HepG2 (cell line): ENCODE results near the gene TUNAR. TPM values are rescaled to one million over a fixed set of nuclear protein-coding genes. Genes with fewer than 3 reads are reported as not detected.

Experiments used
- GATA4 ChIP-seq: sonication (generic); IDR thresholded peaks from 2 replicates; pipeline ENCODE4 v1.6.1; 2016; ENCODE audit warnings: antibody characterized with exemption, low read depth, borderline replicate concordance
- KDM3A ChIP-seq: IDR thresholded peaks from 2 replicates; pipeline ENCODE4 v1.6.1; 2018; ENCODE audit warnings: low read depth, missing compliant biosample characterization
- ZNF232 ChIP-seq: sonication (generic); formaldehyde crosslinking; IDR thresholded peaks from 2 replicates; pipeline ENCODE4 v1.4.0; 2020; ENCODE audit warnings: missing genetic modification reagents, borderline replicate concordance
- ZSCAN5A ChIP-seq: sonication (generic); formaldehyde crosslinking; IDR thresholded peaks from 2 replicates; pipeline ENCODE4 v1.8.0; 2022; ENCODE audit warnings: mild to moderate bottlenecking, missing genetic modification reagents, borderline replicate concordance
- polyA plus RNA-seq, 8 experiments: library from polyadenylated mRNA; depleted of rRNA in 3 of 8; stranded (reverse) in 7 of 8; unstranded in 1 of 8; fragments of >200 nt; fragmentation: Illumina TruSeq in 4 of 8; extraction: Trizol in 4 of 8; gene quantifications; 2 replicates each; pipeline versions ENCODE4 v1.2.1 to v1.2.3, GENCODE V29; 2011 to 2016; ENCODE audit warnings: low read depth in 4 of 8, missing spikeins in 1 of 8, mixed read lengths in 1 of 8; ENCODE audit not compliant: insufficient read depth in 1 of 8
- total RNA-seq, 5 experiments: library from RNA; depleted of rRNA; stranded (reverse); fragments of >200 nt; fragmentation: Illumina TruSeq; extraction: Trizol; gene quantifications; 2 replicates each; pipeline ENCODE4 v1.2.3, GENCODE V29; 2016; ENCODE audit warnings: low read depth in 1 of 5
- TF ChIP-seq, protein P1 (sequence below): IDR thresholded peaks from 2 replicates; pipeline ENCODE4 v1.6.1; 2016
- TF ChIP-seq, protein P2 (sequence below): sonication (generic); formaldehyde crosslinking; IDR thresholded peaks from 2 replicates; pipeline ENCODE4 v1.9.0; 2021; ENCODE audit warnings: missing genetic modification reagents, borderline replicate concordance
- TF ChIP-seq, protein P3 (sequence below): sonication (generic); formaldehyde crosslinking; IDR thresholded peaks from 2 replicates; pipeline ENCODE4 v1.8.0; 2022; ENCODE audit warnings: low read depth, missing genetic modification reagents
- TF ChIP-seq, protein P4 (sequence below): sonication (generic); formaldehyde crosslinking; IDR thresholded peaks from 2 replicates; pipeline ENCODE4 v1.4.0; 2020; ENCODE audit warnings: missing genetic modification reagents, borderline replicate concordance

The TUNAR gene
- total and polyA plus RNA-seq, 2 of the 13 experiments (the other 11 are each of a cell fraction or from before 2014, with no cell fraction given), result not detected

GRCh38 chr14:95855606-95856005 is 21.0 kb upstream of the TUNAR start (continued):
- TF ChIP-seq, protein P1, sequence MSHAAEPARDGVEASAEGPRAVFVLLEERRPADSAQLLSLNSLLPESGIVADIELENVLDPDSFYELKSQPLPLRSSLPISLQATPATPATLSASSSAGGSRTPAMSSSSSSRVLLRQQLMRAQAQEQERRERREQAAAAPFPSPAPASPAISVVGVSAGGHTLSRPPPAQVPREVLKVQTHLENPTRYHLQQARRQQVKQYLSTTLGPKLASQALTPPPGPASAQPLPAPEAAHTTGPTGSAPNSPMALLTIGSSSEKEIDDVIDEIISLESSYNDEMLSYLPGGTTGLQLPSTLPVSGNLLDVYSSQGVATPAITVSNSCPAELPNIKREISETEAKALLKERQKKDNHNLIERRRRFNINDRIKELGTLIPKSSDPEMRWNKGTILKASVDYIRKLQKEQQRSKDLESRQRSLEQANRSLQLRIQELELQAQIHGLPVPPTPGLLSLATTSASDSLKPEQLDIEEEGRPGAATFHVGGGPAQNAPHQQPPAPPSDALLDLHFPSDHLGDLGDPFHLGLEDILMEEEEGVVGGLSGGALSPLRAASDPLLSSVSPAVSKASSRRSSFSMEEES (CRISPR knock-in tag), result no peak
- TF ChIP-seq, protein P2, sequence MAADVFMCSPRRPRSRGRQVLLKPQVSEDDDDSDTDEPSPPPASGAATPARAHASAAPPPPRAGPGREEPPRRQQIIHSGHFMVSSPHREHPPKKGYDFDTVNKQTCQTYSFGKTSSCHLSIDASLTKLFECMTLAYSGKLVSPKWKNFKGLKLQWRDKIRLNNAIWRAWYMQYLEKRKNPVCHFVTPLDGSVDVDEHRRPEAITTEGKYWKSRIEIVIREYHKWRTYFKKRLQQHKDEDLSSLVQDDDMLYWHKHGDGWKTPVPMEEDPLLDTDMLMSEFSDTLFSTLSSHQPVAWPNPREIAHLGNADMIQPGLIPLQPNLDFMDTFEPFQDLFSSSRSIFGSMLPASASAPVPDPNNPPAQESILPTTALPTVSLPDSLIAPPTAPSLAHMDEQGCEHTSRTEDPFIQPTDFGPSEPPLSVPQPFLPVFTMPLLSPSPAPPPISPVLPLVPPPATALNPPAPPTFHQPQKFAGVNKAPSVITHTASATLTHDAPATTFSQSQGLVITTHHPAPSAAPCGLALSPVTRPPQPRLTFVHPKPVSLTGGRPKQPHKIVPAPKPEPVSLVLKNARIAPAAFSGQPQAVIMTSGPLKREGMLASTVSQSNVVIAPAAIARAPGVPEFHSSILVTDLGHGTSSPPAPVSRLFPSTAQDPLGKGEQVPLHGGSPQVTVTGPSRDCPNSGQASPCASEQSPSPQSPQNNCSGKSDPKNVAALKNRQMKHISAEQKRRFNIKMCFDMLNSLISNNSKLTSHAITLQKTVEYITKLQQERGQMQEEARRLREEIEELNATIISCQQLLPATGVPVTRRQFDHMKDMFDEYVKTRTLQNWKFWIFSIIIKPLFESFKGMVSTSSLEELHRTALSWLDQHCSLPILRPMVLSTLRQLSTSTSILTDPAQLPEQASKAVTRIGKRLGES, result no peak
- TF ChIP-seq GATA4 (no peak), ZNF232 (CRISPR knock-in tag) (no peak), KDM3A (CRISPR knock-in tag) (no peak), ZSCAN5A (CRISPR knock-in tag) (no peak)
- TF ChIP-seq, protein P3, sequence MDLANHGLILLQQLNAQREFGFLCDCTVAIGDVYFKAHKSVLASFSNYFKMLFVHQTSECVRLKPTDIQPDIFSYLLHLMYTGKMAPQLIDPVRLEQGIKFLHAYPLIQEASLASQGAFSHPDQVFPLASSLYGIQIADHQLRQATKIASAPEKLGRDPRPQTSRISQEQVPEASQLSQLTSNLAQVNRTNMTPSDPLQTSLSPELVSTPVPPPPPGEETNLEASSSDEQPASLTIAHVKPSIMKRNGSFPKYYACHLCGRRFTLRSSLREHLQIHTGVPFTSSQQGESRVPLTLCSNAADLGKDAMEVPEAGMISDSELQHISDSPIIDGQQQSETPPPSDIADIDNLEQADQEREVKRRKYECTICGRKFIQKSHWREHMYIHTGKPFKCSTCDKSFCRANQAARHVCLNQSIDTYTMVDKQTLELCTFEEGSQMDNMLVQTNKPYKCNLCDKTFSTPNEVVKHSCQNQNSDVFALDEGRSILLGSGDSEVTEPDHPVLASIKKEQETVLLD, result no peak
- TF ChIP-seq, protein P4, sequence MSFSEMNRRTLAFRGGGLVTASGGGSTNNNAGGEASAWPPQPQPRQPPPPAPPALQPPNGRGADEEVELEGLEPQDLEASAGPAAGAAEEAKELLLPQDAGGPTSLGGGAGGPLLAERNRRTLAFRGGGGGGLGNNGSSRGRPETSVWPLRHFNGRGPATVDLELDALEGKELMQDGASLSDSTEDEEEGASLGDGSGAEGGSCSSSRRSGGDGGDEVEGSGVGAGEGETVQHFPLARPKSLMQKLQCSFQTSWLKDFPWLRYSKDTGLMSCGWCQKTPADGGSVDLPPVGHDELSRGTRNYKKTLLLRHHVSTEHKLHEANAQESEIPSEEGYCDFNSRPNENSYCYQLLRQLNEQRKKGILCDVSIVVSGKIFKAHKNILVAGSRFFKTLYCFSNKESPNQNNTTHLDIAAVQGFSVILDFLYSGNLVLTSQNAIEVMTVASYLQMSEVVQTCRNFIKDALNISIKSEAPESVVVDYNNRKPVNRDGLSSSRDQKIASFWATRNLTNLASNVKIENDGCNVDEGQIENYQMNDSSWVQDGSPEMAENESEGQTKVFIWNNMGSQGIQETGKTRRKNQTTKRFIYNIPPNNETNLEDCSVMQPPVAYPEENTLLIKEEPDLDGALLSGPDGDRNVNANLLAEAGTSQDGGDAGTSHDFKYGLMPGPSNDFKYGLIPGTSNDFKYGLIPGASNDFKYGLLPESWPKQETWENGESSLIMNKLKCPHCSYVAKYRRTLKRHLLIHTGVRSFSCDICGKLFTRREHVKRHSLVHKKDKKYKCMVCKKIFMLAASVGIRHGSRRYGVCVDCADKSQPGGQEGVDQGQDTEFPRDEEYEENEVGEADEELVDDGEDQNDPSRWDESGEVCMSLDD (CRISPR knock-in tag), result no peak
